CD14-positive monocyte (primary cell): ENCODE data around the gene KCNJ6. TPM values are rescaled to one million over a fixed set of nuclear protein-coding genes. Genes with fewer than 3 reads are reported as not detected.

Source experiments
- DNase-seq, 3 donors: peaks; one replicate each; pipeline ENCODE4 v3.0.0-alpha.2; 2011 to 2022
- H2AFZ ChIP-seq: 2 replicates; pipeline ENCODE4 v1.6.0; 2012; ENCODE audit warnings: mild to moderate bottlenecking, low read depth, low read length, inconsistent platforms; ENCODE audit not compliant: insufficient read depth, poor library complexity, severe bottlenecking
- H3K27ac ChIP-seq, 2 donors: 1 replicate in 1 of 2; 2 replicates in 1 of 2; pipeline ENCODE4 v1.5.1; 2012 to 2013; ENCODE audit warnings: low read length in 2 of 2, control low read depth in 1 of 2, inconsistent platforms in 1 of 2, low read depth in 1 of 2, mild to moderate bottlenecking in 1 of 2
- H3K27me3 ChIP-seq, 2 donors: one replicate each; pipeline versions ENCODE4 v1.6.0 to v1.6.1; 2011 to 2013; ENCODE audit warnings: low read length in 2 of 2; ENCODE audit not compliant: control insufficient read depth in 2 of 2, insufficient read depth in 2 of 2
- H3K36me3 ChIP-seq, 2 donors: replicated peaks in 1 of 2; 1 replicate in 1 of 2; 2 replicates in 1 of 2; pipeline versions ENCODE4 v1.5.1 to v1.6.1; 2012 to 2013; ENCODE audit warnings: low read length in 2 of 2, control low read depth in 1 of 2, inconsistent platforms in 1 of 2, mild to moderate bottlenecking in 1 of 2; ENCODE audit not compliant: insufficient read depth in 2 of 2, control insufficient read depth in 1 of 2
- H3K4me1 ChIP-seq, 2 donors: 1 replicate in 1 of 2; 2 replicates in 1 of 2; pipeline versions ENCODE4 v1.5.1 to v1.6.1; 2012 to 2013; ENCODE audit warnings: low read length in 2 of 2, control low read depth in 1 of 2, inconsistent platforms in 1 of 2, mild to moderate bottlenecking in 1 of 2, moderate library complexity in 1 of 2; ENCODE audit not compliant: insufficient read depth in 2 of 2, control insufficient read depth in 1 of 2
- H3K4me2 ChIP-seq: replicated peaks from 2 replicates; pipeline ENCODE3; 2012; ENCODE audit warnings: low read length, moderate library complexity, mild to moderate bottlenecking; ENCODE audit not compliant: poor library complexity, severe bottlenecking; ENCODE audit errors: extremely low read depth
- H3K4me3 ChIP-seq, 3 experiments: fragments of 200-600 bp in 1 of 3; sonication (generic) in 1 of 3; replicated peaks in 1 of 3; 1 replicate in 2 of 3; 2 replicates in 1 of 3; pipeline ENCODE4 v1.5.1; 2011 to 2013; ENCODE audit warnings: low read length in 3 of 3, mild to moderate bottlenecking in 3 of 3, control low read depth in 2 of 3, low read depth in 2 of 3, inconsistent platforms in 1 of 3, moderate library complexity in 1 of 3
- H3K79me2 ChIP-seq: 2 replicates; pipeline ENCODE4 v1.6.0; 2012; ENCODE audit warnings: mild to moderate bottlenecking, control low read depth, inconsistent platforms, low read length, moderate library complexity; ENCODE audit not compliant: insufficient read depth
- H3K9ac ChIP-seq: 2 replicates; pipeline ENCODE4 v1.6.0; 2017; ENCODE audit warnings: low read length, mild to moderate bottlenecking; ENCODE audit not compliant: insufficient read depth, poor library complexity, severe bottlenecking
- H3K9me3 ChIP-seq, 2 donors: replicated peaks in 1 of 2; 1 replicate in 1 of 2; 2 replicates in 1 of 2; pipeline versions ENCODE4 v1.5.1 to v1.6.1; 2012 to 2013; ENCODE audit warnings: low read length in 2 of 2, control low read depth in 1 of 2; ENCODE audit not compliant: control insufficient read depth in 1 of 2, insufficient read depth in 1 of 2
- H4K20me1 ChIP-seq: 2 replicates; pipeline ENCODE4 v1.6.0; 2012; ENCODE audit warnings: mild to moderate bottlenecking, low read length, control low read depth, moderate library complexity; ENCODE audit not compliant: insufficient read depth
- H3K27ac Mint-ChIP-seq, 7 donors: one replicate each; pipeline ENCODE4 v1.8.0; 2020; ENCODE audit warnings: mild to moderate bottlenecking in 7 of 7, mixed read lengths in 7 of 7, moderate library complexity in 6 of 7, inconsistent platforms in 2 of 7
- H3K27me3 Mint-ChIP-seq, 3 donors: one replicate each; pipeline ENCODE4 v1.8.0; 2021 to 2022; ENCODE audit warnings: low read depth in 3 of 3, mild to moderate bottlenecking in 3 of 3, mixed read lengths in 3 of 3, moderate library complexity in 3 of 3, inconsistent platforms in 1 of 3
- H3K36me3 Mint-ChIP-seq, 2 donors: one replicate each; pipeline ENCODE4 v1.8.0; 2020; ENCODE audit warnings: mixed read lengths in 2 of 2, inconsistent platforms in 1 of 2, mild to moderate bottlenecking in 1 of 2
- H3K4me1 Mint-ChIP-seq: one replicate; pipeline ENCODE4 v1.8.0; 2020; ENCODE audit warnings: mild to moderate bottlenecking, mixed read lengths
- H3K4me3 Mint-ChIP-seq, 2 donors: one replicate each; pipeline ENCODE4 v1.8.0; 2020; ENCODE audit warnings: mild to moderate bottlenecking in 2 of 2, mixed read lengths in 2 of 2, moderate library complexity in 1 of 2
- H3K9me3 Mint-ChIP-seq, 7 donors: one replicate each; pipeline ENCODE4 v1.8.0; 2020 to 2022; ENCODE audit warnings: mixed read lengths in 7 of 7, mild to moderate bottlenecking in 6 of 7, moderate library complexity in 6 of 7, inconsistent platforms in 2 of 7
- WGBS: methylation state at CpG from one replicate; pipeline ENCODE4 v1.1.5; 2013; ENCODE audit warnings: missing lambda C conversion rate; ENCODE audit not compliant: insufficient coverage; 5-methylcytosine and 5-hydroxymethylcytosine counted together
- intact Hi-C, 2 donors: fragments of 100-400 bp; cut with micrococcal nuclease; formaldehyde crosslinking; loops; one replicate each; pipeline versions ENCODE4 v1.15.0 to v1.15.1; 2023
- polyA plus RNA-seq, 3 donors: library from polyadenylated mRNA; depleted of rRNA in 1 of 3; unstranded in 2 of 3; stranded (reverse) in 1 of 3; fragments of 300-500 nt in 2 of 3; fragments of >200 nt in 1 of 3; fragmentation: Illumina TruSeq in 2 of 3; gene quantifications; 1 replicate in 2 of 3; 2 replicates in 1 of 3; pipeline ENCODE4 v1.2.3, GENCODE V29; 2012 to 2021
- TF ChIP-seq, protein P1 (sequence below): fragments of 200-600 bp; IDR thresholded peaks from one replicate; pipeline ENCODE4 v1.8.0; 2022; ENCODE audit warnings: antibody characterized with exemption, mild to moderate bottlenecking

The KCNJ6 gene
- polyA plus RNA-seq, 3 donors = not detected

DNA sequence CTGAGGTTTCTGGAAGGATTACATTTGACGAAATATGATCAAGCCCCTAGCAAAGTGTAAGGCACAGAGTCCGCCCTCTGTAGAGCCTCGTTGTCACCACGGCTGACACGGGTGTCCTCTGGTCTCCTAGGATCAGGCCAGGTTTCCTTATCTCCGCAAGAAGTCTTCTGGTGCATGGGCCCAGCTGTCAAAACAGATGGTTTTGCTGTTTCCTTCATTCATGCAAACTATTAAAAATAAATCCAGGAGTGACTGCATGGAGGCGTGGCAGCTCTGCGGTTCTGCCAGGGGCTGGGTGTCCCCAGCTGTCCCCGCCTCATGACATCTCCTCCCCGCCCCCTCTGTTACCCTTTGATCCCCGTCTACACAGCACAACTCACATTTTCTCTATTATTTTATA lies 340.7 kb downstream of the KCNJ6 start:
- Histone ChIP-seq H3K4me2 (no peak overlapping the region), H3K27ac (no peak overlapping the region), H3K4me3 (no peak overlapping the region), H3K27me3 (no peaks in the 10 kb centered on the region), H3K4me1 (no peaks in the 10 kb centered on the region), H3K9ac (no peak overlapping the region), H3K9me3 (peaks cover 12 to 17% of the 10 kb centered on the region in 2 donors), H3K79me2 (no peaks in the 10 kb centered on the region), H2AFZ (no peak overlapping the region), H4K20me1 (no peaks in the 10 kb centered on the region), H3K36me3 (no peaks in the 10 kb centered on the region)
- H3K27ac Mint-ChIP-seq = peak overlapping the region in 1 of 7 donors; percentile 44
- H3K27me3 Mint-ChIP-seq = peaks cover 2 to 3% (median 2%) of the 10 kb centered on the region in 3 donors
- TF ChIP-seq, protein P1, sequence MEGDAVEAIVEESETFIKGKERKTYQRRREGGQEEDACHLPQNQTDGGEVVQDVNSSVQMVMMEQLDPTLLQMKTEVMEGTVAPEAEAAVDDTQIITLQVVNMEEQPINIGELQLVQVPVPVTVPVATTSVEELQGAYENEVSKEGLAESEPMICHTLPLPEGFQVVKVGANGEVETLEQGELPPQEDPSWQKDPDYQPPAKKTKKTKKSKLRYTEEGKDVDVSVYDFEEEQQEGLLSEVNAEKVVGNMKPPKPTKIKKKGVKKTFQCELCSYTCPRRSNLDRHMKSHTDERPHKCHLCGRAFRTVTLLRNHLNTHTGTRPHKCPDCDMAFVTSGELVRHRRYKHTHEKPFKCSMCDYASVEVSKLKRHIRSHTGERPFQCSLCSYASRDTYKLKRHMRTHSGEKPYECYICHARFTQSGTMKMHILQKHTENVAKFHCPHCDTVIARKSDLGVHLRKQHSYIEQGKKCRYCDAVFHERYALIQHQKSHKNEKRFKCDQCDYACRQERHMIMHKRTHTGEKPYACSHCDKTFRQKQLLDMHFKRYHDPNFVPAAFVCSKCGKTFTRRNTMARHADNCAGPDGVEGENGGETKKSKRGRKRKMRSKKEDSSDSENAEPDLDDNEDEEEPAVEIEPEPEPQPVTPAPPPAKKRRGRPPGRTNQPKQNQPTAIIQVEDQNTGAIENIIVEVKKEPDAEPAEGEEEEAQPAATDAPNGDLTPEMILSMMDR = no peak
- no peaks in the 10 kb centered on the region for H3K4me1 Mint-ChIP-seq
- H3K4me3 Mint-ChIP-seq = no peak overlapping the region
- DNase-seq = no peak
- 92% methylated on average over 9 of the region's 11 CpGs for WGBS
- intact Hi-C loops = no loop called here
- H3K9me3 Mint-ChIP-seq = peaks cover 6 to 23% (median 18%) of the 10 kb centered on the region in 7 donors
- H3K36me3 Mint-ChIP-seq = no peaks in the 10 kb centered on the region

DNA sequence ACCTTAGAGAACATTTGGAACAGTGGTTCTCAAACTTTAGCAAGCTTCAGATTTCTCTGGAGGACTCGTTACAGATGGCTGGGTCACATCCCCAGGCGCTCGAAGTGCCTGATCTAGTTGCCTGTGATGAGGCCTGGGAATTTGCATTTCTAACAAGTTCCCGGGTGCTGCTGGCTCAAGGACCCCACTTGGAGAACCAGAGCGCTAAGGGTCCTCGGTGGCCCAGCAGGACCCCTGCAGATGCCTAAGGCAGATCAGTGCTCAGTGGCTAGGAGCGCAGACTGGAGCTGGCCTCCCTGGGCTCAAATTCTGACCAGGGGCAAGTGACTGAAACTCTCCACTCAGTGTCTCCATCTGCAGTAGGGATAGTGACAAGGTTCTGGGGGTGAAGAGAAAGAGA lies 341.5 kb downstream of the KCNJ6 start:
- no peak for DNase-seq
- TF ChIP-seq, protein P1 = no peak
- no peak overlapping the region for H3K4me3 Mint-ChIP-seq

More for the DNA sequence above, 341.5 kb downstream of the KCNJ6 start:
- Histone ChIP-seq H2AFZ (no peak overlapping the region), H3K4me2 (no peak overlapping the region), H3K36me3 (no peaks in the 10 kb centered on the region), H3K27ac (no peak overlapping the region), H3K27me3 (no peaks in the 10 kb centered on the region), H3K4me3 (no peak overlapping the region), H3K9ac (no peak overlapping the region), H3K4me1 (no peaks in the 10 kb centered on the region), H4K20me1 (no peaks in the 10 kb centered on the region), H3K79me2 (no peaks in the 10 kb centered on the region), H3K9me3 (peaks cover 12 to 17% of the 10 kb centered on the region in 2 donors)
- intact Hi-C loops = no loop called here
- Mint-ChIP-seq H3K4me1 (no peaks in the 10 kb centered on the region), H3K27me3 (peaks cover 2 to 5% (median 3%) of the 10 kb centered on the region in 3 donors), H3K9me3 (peaks cover 6 to 23% (median 18%) of the 10 kb centered on the region in 7 donors), H3K27ac (no peak overlapping the region), H3K36me3 (no peaks in the 10 kb centered on the region)
- WGBS = 96% methylated on average over 7 of the region's 7 CpGs
